AG09309 (cell line): Measurements from ENCODE around the gene CTSO.
A peak's percentile ranks its signal among the peaks of the same experiment; 100 is the strongest.

Experiments used
- DNase-seq: peaks from one replicate; pipeline ENCODE4 v3.0.0-alpha.2; 2010; ENCODE audit warnings: low read depth
- H3K4me3 ChIP-seq: 2 replicates; pipeline ENCODE4 v1.5.1; 2011; ENCODE audit warnings: mild to moderate bottlenecking, low read depth, low read length, moderate library complexity; ENCODE audit not compliant: control insufficient read depth
- TF ChIP-seq, protein P1 (sequence below): IDR thresholded peaks from 2 replicates; pipeline ENCODE4 v1.5.1; 2011; ENCODE audit warnings: mild to moderate bottlenecking, low read depth, low read length, inconsistent platforms; ENCODE audit not compliant: insufficient read depth, control insufficient read depth; ENCODE audit errors: missing control alignments

CTSO gene

DNA sequence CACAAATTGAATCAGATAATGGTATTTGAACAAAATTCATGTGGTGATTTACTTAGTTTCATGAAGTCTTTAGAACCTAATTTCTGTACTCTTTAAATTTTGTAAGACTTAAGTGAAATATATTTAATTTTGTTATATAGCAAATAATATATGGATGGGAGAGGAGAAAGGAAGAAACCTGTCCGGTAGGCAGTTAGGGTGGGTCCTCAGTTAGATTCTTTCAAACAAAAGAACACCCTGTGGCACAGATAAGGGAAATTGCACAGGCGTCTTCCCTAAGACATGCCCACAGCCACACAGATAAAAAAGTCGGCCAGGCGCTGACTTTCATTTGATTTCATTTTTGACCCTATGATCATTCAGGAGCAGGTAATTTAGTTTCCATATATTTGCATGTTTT lies 25.1 kb upstream of the CTSO start:
- no peak for DNase-seq
- no peak overlapping the region for H3K4me3 ChIP-seq
- TF ChIP-seq, protein P1, sequence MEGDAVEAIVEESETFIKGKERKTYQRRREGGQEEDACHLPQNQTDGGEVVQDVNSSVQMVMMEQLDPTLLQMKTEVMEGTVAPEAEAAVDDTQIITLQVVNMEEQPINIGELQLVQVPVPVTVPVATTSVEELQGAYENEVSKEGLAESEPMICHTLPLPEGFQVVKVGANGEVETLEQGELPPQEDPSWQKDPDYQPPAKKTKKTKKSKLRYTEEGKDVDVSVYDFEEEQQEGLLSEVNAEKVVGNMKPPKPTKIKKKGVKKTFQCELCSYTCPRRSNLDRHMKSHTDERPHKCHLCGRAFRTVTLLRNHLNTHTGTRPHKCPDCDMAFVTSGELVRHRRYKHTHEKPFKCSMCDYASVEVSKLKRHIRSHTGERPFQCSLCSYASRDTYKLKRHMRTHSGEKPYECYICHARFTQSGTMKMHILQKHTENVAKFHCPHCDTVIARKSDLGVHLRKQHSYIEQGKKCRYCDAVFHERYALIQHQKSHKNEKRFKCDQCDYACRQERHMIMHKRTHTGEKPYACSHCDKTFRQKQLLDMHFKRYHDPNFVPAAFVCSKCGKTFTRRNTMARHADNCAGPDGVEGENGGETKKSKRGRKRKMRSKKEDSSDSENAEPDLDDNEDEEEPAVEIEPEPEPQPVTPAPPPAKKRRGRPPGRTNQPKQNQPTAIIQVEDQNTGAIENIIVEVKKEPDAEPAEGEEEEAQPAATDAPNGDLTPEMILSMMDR = no peak

DNA sequence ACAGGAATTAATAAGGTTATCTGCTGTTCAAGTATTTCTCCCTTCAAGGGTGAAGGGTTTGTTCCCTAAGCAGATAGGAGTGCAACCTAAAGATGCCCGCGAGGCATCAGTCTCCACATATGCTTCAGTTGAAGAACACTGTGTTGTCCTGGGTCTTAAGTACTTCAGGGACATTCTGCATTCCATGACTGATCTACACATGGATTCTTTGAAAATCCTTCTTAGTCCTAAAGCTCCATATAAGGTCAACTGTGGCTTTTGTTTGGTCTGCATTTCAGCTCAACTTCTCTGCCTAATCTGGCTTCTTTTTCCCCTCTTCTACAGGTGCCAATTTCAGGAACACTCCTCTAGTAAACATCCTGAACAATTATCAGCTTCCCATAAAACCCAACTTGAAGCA lies 21.8 kb upstream of the CTSO start:
- no peak overlapping the region for H3K4me3 ChIP-seq
- TF ChIP-seq, protein P1 = no peak
- DNase-seq = no peak

DNA sequence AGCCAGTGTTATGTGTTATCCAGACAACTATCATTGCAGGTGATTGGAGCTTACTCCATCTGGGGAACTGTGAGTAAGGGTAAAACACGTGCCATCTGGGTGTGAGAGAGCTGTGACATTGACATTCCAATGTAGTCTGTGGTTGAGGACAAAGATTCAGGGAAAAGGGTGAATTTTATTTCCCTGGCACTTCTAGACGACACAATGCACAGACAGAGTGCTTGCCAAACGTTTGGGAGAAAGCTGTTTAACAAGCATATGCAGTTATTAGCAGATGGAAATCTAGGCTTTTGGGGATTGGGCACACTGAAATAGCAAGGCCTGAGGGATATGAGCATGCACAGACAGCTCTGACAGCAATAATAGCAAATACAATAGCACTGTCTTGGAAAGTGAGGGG lies 21.3 kb upstream of the CTSO start:
- no peak for DNase-seq

DNA sequence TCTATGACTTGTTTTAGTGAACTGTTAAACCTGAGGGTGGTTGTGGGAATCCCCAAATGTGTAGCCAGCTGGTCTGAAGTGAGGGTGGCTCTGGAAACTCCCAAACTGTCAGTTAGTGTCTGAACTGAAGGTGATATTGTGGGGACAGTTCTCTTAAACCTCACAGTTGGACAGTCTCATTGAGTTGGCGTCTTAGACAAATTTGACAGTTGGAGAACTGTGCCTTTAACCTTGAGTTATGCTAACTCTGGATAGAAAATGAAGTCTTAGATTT lies 20.7 kb upstream of the CTSO start:
- no peak for DNase-seq
- no peak overlapping the region for H3K4me3 ChIP-seq
- TF ChIP-seq, protein P1 = no peak

More for the DNA sequence above, 21.3 kb upstream of the CTSO start:
- TF ChIP-seq, protein P1 = no peak
- no peak overlapping the region for H3K4me3 ChIP-seq

DNA sequence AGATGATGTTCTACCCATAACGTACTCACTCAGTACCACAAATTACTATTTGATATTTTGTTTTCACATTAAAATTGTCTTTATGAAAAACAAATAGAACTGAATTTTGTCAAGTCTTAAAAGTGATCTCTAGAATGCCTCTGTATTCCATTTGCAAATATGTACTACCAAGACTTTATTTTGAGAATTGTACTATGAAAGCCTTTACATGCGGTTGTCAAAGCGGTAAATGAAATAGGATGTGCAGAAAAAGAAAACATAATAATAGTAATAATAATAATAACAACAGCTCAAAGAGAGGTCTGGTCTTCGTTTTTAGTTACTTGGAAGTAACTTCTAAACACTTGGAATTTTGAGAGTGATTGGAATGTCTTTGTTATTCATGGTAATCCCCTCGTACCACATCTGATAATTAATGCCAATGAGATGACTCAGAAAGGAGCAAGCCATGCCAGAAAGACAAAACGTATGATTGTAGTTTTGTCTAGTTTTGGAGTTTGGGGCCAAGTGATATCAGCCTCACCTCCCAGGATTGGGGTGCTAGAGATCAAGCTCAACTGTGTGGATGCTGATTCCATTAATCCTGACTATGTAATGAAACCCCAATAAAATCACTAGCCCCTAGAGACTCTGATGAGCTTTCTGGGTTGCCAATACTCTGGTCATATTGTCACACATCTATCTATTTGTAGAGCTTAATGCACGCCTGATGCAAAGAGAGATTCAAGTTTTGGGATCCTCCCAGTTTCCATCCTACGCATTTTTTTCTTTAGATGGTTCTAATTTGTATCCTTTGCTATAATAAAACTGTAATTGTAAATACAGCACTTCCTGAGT lies 20.2 kb upstream of the CTSO start:
- TF ChIP-seq, protein P1 = no peak
- no peak for DNase-seq
- H3K4me3 ChIP-seq = no peak overlapping the region

DNA sequence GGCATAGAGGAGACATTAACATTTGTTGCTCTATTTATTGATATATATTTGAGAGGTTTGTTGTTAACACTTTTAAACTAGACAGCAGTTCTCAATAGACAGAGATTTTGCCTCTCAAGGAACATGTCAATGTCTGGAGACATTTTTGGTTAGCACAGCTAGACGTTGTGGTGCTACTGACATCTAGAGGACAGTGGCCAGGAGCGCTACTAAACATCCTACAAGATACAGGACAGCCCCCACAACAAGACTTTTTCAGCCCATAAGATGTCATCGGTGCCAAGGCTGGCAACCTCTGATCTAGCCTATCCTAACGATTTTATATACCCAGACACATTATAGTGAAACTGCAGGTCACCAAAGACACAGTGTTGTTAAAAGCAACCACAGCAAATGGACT lies 18.4 kb upstream of the CTSO start:
- TF ChIP-seq, protein P1 = peak; percentile 73
- no peak for DNase-seq
- H3K4me3 ChIP-seq = no peak overlapping the region
